Measurements from ENCODE around the gene LRP5.
"Not testable (repeated sequence)": the region's sequence is repeated elsewhere in the genome, so short reads cannot be mapped to it uniquely, and the experiment has no call there.

The LRP5 gene

GRCh38 chr11:68398995-68399851, 86.8 kb downstream of the LRP5 start:
- no peak for DNase-seq

GRCh38 chr11:68399916-68400315, 87.5 kb downstream of the LRP5 start:
- no peak for DNase-seq

GRCh38 chr11:68400584-68400983, 88.2 kb downstream of the LRP5 start:
- not testable (repeated sequence) for DNase-seq

GRCh38 chr11:68401856-68402255, 89.5 kb downstream of the LRP5 start:
- DNase-seq: no peak

GRCh38 chr11:68402355-68403031, 90.1 kb downstream of the LRP5 start:
- DNase-seq: no peak

GRCh38 chr11:68403424-68403823, 91.0 kb downstream of the LRP5 start:
- no peak for DNase-seq

- no peak for DNase-seq
These were observed 91.4 kb downstream of the LRP5 start for GRCh38 chr11:68403831-68404230.

GRCh38 chr11:68406324-68407313, 94.2 kb downstream of the LRP5 start:
- DNase-seq: no peak

- DNase-seq: no peak
These were observed 96.1 kb downstream of the LRP5 start for GRCh38 chr11:68408512-68408911.

GRCh38 chr11:68409748-68410344, 97.5 kb downstream of the LRP5 start:
- DNase-seq: no peak

GRCh38 chr11:68411501-68411991, 99.2 kb downstream of the LRP5 start:
- peak; percentile 20 to 57 for DNase-seq

GRCh38 chr11:68412593-68413475, 100.4 kb downstream of the LRP5 start:
- DNase-seq: no peak

GRCh38 chr11:68413591-68413999, 101.2 kb downstream of the LRP5 start:
- DNase-seq: no peak

GRCh38 chr11:68414496-68415221, 102.3 kb downstream of the LRP5 start:
- DNase-seq: no peak

GRCh38 chr11:68416070-68416578, 103.7 kb downstream of the LRP5 start:
- DNase-seq: no peak

GRCh38 chr11:68418648-68419047, 106.3 kb downstream of the LRP5 start:
- peak in 1 of 2 experiments; percentile 22 for DNase-seq

- DNase-seq: no peak
These were observed 107.8 kb downstream of the LRP5 start for GRCh38 chr11:68420171-68420570.

- DNase-seq: no peak
These were observed 111.1 kb downstream of the LRP5 start for GRCh38 chr11:68423481-68423880.

GRCh38 chr11:68424101-68424632, 111.8 kb downstream of the LRP5 start:
- DNase-seq: no peak
